OCI-LY7 (cell line): Measurements from ENCODE around the gene CCDC187.

Source experiments
- CTCF ChIP-seq: fragments of 200-600 bp; sonication (generic); conservative IDR thresholded peaks from 2 replicates; pipeline ENCODE4 v1.5.1; 2014; ENCODE audit warnings: mild to moderate bottlenecking, antibody characterized with exemption, low read length, moderate library complexity, mixed read lengths
- EZH2phosphoT487 ChIP-seq: fragments of 200-600 bp; sonication (generic); IDR thresholded peaks from 2 replicates; pipeline ENCODE4 v1.6.1; 2018; ENCODE audit warnings: low read depth, borderline replicate concordance, mild to moderate bottlenecking, mixed run types, antibody characterized with exemption, low read length, moderate library complexity, mixed read lengths

- TF ChIP-seq CTCF (no peak), EZH2phosphoT487 (no peak)
Measured at GRCh38 chr9:136353088-136353487, 49.2 kb upstream of the CCDC187 start.
